Measurements from ENCODE around the gene PDCD2.
"Not testable (repeated sequence)": the region's sequence is repeated elsewhere in the genome, so short reads cannot be mapped to it uniquely, and the experiment has no call there.

The PDCD2 gene

DNA sequence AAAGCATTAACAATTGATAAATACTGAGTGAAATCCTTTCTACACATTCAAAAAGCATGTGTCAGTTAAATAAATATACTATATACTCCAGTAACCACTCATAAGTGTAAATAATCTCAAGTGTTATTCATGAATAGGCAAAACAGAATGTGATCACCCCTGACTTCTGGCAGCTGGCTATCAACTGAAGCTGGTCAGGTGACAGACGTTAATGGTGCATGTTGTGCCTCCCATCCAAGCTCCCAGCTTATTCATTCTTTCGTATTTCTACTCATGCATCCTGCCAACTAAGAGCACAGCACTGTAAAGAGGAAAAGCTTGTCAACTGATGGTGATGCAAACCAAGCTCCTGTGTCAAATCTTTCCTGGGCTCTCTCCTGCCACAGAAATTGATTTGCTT, 39.0 kb downstream of the PDCD2 start:
- DNase-seq = peak; percentile 92

DNA sequence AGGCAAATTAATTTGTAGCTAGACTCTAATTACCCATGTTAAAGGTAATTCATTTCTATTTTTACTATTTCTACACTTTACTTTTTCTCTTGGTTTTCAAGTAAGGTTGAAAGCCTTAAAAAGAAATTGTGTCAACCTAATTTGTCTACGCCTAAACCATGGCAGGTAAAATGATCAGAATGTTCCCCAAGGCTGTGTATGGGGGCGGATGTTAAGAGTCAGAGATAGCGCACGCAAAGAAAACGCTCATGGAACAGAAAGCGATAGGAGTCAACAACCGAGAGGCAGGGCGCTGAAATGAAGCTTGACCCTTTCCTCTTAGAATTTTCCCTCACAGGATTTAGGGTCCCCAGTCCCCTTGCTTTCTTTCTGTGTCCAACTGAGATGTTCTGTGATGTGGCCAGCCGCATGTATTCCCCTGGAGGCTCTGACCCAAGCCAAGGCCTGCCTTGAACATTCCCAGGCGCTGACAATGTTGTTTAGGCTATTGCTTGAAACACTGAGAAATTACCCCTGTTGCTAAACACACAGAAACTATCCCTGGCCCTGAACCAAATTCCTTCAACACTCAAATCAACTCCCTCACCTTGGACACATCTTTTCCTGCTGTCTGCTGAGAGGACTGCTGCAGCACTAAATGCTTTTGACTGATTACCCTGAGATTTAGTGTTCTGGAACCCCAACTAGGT, 42.3 kb downstream of the PDCD2 start:
- DNase-seq = no peak

DNA sequence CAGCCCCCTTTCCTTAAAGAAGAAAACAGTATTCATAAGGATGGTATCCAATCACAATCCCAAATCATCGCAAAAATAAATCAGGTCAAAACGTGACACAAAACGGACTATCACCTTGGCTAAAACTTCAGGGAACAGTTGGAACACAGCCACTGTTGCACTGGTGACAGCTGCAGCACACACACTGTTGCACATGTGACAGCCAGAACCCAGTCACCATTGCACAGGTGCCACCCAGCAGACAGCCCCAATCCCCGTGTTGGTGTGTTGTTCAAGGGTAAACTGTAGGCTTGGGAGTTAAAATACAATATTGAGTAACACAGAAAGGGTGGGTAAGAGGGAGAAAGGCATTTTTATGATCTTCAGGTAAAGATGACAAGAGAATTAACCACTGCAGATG, 47.1 kb downstream of the PDCD2 start:
- DNase-seq = no peak

DNA sequence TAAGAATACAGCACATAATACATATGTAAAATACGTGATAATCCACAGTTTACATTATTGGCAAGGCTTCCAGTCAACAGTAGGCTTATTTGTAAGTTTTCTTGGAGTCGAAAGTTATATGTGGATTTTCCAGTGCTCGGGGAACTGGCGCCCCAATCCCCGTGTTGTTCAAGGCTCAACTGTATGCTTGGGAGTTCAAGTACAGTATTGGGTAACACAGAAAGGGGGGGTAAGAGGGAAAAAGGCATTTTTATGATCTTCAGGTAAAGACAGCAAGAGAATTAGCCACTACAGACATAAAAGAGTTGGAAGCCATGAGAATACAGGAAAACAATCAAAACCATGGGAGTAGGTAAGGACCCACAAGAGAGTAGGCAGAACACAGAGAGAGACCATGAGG, 47.8 kb downstream of the PDCD2 start:
- DNase-seq = no peak

DNA sequence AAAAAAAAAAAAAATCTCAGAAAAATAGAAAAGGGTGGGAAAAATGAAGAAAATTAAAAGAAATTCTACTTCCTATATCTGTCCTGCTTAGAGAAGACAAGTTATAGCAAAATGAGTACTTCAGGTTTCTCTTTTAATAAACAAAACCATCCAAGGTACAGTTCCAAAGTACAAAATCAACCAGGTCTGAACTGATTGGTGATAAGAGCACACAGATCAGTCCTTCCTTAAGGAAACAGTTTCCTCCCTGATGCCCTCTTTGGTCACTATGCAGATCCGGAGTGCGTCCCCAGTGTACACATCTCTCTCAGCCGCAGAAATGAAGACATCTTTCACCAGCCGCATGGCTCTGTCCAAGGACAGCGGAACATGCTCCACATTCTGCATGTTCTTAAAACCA, 49.4 kb downstream of the PDCD2 start:
- no peak for DNase-seq

DNA sequence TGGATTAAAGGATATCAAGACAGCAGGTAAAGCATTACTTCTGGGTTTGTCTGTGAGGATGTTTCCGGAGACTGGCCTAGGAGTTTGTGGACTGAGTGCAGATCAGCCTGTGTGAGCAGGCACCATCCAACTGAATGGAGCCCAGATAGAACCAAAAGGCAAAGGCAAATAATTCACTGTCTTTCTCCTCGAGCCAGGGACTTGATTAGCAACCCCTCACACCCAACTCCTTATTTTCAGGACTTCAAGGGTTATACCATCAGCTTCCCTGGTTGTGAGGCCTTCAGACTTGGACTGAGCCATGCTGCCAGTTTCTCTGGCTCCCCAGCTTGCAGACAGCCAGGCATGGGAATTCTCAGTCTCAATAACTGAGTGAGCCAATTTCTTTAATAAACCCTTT, 50.6 kb downstream of the PDCD2 start:
- no peak for DNase-seq

DNA sequence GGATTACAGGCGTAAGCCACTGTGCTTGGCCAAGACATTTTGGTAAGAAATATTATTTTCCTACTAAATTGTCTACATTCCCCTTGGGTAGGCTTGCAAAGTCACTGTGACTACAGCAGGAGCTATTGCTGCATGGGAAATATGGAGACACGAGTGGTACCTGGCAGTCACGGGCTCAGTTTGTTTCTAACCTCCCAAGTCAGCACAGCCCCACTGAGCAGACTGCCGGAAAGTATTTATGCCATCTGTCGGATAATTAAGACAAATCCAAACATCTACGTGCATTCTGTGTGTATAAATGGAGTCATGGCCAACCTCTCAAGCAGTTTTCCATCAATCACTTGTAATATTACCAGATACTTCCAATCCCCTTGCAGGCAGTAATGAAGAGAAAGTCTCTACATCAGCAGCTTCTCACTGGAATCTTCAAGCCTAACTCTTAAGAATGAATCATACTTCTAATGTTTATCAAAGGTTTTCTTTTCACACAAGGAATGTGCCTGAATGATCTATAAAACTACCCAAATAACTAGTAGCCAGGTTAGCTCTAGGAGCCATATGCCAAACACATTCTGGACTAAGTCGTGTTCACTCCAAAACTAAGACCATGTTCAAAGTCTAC, 51.5 kb downstream of the PDCD2 start:
- DNase-seq = no peak

DNA sequence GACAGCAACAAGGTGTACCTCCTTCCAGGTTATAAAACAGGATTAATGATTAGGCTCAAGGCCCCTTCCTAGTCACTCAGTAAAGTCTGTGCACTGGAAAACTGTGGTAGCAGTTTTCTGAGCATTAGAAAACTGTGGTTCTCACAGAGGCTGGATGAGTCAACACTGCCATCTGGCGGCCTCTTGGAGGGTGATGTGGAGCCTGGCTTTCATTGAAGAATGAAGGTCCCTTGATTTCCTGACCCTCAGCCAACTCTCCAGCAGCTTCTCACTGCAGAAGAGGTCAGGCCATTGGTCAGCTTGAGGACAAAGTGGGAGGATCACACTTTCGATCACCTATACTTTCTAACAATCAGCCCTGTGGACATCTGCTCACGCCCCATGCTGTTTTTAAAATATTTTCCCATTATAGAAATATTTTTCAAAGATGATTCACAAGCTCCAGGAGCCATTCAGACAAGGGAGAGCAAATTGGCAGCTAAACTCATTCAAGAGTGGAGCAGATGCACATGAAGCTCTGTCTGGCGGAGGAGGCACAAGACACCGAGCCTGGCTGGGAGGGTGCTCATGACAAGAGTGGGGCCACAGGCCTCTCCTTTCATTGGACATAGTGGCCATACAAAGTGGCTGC, 54.5 kb downstream of the PDCD2 start:
- peak; percentile 89 for DNase-seq

DNA sequence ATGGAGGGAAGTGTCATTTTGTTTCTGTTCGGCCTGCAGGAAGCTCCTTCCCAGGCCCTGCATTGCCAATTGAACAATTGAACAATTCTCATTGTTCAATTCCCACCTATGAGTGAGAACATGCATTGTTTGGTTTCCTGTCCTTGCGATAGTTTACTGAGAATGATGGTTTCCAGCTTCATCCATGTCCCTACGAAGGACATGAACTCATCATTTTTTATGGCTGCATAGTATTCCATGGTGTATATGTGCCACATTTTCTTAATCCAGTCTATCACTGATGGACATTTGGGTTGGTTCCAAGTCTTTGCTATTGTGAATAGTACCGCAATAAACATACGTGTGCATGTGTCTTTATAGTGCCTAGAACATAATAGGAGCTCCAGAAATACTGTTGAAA, 56.4 kb downstream of the PDCD2 start:
- DNase-seq = not testable (repeated sequence)

DNA sequence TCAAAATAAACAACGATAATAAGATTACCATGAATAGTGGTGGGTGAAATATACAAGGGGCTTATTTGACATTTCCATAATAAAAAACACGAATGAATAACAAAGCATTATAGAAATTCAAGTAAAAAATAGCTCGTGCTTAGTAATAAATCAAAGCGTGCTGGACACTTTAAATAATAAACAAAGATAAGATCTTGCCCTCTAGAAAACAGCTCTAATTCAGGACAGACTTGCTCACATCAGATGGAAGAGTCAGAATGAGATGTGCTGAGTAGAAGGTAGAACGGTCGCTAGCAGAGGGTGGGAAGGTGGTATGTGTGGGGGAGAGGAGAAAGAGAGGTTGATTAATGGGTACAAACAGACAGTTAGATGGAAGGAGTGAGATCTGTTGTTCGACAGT, 58.6 kb downstream of the PDCD2 start:
- no peak for DNase-seq
